ENCODE measurements around the gene ZNF423. TPM values are rescaled to one million over a fixed set of nuclear protein-coding genes. Genes with fewer than 3 reads are reported as not detected.

The ZNF423 gene
- total RNA-seq, 2 experiments from 2014 or later: not detected

DNA sequence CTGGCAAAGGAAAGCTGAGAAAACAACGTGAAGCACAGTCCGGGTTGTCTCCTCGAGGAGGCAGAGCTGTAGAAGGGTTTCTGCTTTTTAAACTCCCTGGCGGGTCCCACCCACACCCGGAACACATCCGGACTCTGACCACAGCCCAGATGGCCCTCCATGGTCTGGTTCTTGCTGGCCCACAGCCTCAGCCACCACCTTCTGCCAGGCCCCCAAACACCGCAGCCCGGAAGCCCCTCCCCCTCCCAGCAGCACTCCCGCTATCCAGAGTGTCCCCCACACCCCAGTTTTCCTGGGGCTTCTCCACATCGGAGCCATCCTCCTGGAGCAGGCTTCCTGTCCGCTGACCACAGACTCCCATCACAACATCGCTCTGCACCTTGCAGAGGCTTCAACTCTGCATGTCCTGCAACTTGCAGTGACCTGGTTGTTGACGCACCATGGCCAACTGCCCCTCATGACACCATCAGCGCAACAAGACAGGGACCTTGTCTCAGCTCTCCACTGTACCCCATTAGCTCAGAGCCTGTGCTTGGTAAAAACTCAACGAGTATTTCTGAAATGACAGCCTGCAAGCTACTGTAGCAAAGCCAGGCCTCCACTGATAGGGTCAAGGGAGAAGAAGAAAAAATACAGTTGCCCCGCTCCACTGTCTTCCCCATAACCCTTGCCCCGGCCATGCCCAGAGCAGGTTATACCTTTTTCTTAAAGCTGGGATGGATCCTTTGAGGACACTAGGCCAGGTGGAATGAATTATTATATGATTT, 352.5 kb downstream of the ZNF423 start:
- no peak overlapping the region for H3K4me3 Mint-ChIP-seq
- no peaks in the 10 kb centered on the region for H3K27me3 Mint-ChIP-seq
- CTCF ChIA-PET: no interaction called here
- ATAC-seq (no peak), DNase-seq (no peak)
- no peaks in the 10 kb centered on the region for H3K9me3 Mint-ChIP-seq (ENCODE audit: low read depth)
- POLR2A ChIA-PET: no interaction called here
- intact Hi-C loops (cut with DNase I, micrococcal nuclease): no loop called here
- H3K27ac Mint-ChIP-seq: no peak overlapping the region
- H3K36me3 Mint-ChIP-seq (ENCODE audit: low read depth): no peaks in the 10 kb centered on the region
- H3K4me1 Mint-ChIP-seq: peaks cover 4% of the 10 kb centered on the region

DNA sequence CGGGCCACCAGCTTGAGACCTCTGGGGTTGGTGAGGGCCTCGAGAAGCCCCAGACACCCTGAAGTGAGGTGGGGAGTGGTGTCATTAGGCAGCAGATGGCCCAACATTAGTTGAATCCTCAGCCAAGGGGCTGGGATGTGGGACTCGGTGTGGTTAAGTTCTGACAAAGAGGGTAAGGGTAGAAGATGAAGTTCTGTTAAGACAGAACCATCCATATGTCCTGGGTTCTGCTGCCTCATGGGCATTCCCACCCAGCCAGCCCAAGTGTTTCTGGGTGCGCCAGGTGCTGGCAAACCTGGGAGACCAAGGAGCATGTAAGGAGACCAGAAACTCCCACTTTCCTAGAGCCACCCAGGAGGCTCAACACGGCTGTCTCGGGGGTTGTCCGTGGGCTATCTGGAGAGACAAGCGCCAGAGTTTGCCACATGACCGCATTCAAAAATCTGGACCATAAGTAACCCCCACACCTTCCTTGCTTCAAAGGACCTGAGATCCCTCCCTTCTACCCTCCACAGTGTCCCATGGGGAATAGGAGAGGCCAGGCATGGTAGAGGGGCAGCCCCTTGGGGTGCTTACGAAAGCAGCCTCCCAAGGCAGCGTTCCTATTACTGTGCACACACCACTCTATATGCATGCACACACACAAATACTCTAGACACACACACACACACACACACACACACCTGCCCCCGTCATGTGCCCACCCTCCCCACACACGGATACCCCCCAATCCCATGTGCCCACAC, 353.6 kb downstream of the ZNF423 start:
- Mint-ChIP-seq H3K27ac (no peak overlapping the region), H3K9me3 (ENCODE audit: low read depth) (no peaks in the 10 kb centered on the region), H3K36me3 (ENCODE audit: low read depth) (no peaks in the 10 kb centered on the region), H3K4me3 (no peak overlapping the region), H3K27me3 (no peaks in the 10 kb centered on the region), H3K4me1 (peaks cover 4% of the 10 kb centered on the region)
- intact Hi-C loops (cut with DNase I, micrococcal nuclease): no loop called here
- no peak for DNase-seq
- no peak for ATAC-seq
- ChIA-PET POLR2A (no interaction called here), CTCF (interaction anchor here (0.7 to 1.6 kb wide), 2 partner anchors 20 to 24 kb away, joined by 3 read pairs; no protein-coding TSS in a partner anchor)

DNA sequence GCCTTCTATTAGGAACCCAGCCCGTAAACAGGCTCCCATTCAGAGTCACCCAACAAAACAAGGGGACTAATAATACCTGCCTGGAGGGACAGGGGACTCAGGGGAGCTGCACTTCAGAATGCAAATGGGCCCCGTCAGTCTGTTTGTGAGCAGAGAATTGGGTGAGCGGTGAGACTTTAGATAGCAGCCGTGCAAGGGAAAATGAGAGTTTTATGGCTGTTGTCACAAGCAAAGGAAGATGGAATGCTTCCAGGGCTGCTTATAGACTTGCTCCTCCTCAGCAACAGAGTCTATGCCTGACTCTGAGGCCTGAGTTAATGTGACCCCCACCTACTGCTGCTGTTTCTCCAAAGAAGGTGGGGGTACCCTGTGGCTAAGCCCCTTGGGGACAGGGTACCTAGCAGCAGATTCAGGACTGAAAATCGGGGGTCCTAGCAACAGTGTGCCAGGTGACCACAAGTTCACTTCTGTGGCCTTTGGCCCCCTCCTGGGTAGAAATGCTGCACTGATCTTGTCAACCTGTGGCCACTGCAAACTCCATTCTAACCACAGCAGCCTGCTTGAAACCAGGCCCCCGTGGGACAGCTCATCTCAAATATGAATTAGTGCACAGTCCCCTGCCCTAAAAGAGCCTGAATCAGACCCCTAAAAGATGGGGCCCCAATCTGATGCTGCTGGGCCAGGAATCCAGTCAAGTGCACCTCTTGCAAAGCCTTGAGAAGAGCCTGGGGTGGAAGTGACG, 355.9 kb downstream of the ZNF423 start:
- H3K27me3 Mint-ChIP-seq: no peaks in the 10 kb centered on the region
- ATAC-seq: no peak
- intact Hi-C loops (cut with DNase I, micrococcal nuclease): no loop called here
- H3K36me3 Mint-ChIP-seq (ENCODE audit: low read depth): no peaks in the 10 kb centered on the region
- ChIA-PET POLR2A (interaction anchor here (0.7 kb wide), 1 partner anchor 389 kb away, joined by 4 read pairs; no protein-coding TSS in a partner anchor), CTCF (no interaction called here)
- no peaks in the 10 kb centered on the region for H3K9me3 Mint-ChIP-seq (ENCODE audit: low read depth)
- DNase-seq: no peak
- H3K27ac Mint-ChIP-seq: no peak overlapping the region
- H3K4me3 Mint-ChIP-seq: no peak overlapping the region
- H3K4me1 Mint-ChIP-seq: peaks cover 4% of the 10 kb centered on the region

DNA sequence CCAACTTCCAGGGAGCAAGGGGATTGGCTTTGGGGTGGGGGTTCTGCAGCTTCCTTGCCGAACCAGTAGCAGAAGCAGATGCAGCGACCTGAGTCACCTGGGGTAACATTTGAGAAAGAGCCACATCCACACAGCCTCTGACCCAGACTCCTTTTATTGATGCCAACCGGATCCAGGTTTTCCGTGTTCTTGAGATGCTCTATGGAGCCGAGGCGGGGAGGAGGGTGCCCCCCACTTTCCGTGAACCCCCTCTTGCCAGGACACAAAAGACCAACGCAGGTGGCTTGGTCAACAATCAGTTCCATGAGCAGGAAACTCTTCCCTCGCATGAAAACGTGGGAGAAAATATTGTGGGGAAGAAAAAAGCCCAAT, 356.5 kb downstream of the ZNF423 start:
- CTCF ChIA-PET: no interaction called here

DNA sequence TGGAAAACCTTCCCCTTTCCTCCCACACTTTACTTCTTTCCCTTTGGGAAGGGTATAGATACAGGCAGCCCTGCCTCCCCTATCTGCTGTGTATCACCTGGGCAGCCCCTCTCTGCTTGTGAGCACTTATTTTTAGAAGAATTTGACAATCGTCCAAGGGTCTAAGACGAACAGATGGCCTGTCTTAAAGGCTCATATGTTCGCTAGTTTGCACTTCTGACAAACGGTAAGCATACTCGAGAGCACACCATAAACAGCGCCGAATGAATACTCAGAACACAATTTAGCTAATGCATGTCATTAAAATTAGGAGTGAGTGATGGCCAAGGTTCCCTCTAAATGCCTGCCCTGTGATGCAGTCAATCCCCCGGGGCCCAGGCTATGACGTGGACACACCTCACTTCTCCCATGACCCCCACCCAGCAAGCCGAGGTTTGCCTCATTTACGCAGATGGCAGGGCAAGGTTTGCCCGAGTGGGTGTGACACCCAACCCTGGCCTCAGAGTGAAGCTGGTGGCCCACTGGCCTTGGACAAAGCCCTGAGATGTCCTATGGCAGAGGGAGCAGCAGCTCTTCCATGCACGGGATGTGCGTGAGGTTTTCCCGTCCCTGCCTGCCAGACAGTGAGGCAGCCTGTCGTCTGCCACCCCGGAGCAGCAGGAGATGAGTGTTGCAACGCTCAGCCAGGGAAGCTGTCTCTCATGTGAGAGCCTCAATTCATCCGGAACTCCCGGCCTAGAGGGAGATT, 357.1 kb downstream of the ZNF423 start:
- Mint-ChIP-seq H3K27ac (no peak overlapping the region), H3K4me3 (no peak overlapping the region), H3K9me3 (ENCODE audit: low read depth) (no peaks in the 10 kb centered on the region), H3K4me1 (peaks cover 4% of the 10 kb centered on the region), H3K36me3 (ENCODE audit: low read depth) (no peaks in the 10 kb centered on the region), H3K27me3 (no peaks in the 10 kb centered on the region)
- POLR2A ChIA-PET: no interaction called here
- CTCF ChIA-PET: no interaction called here
- intact Hi-C loops (cut with DNase I, micrococcal nuclease): no loop called here
- no peak for ATAC-seq
- DNase-seq: no peak

More for the DNA sequence above, 356.5 kb downstream of the ZNF423 start:
- no peaks in the 10 kb centered on the region for H3K27me3 Mint-ChIP-seq
- peaks cover 4% of the 10 kb centered on the region for H3K4me1 Mint-ChIP-seq
- no peaks in the 10 kb centered on the region for H3K36me3 Mint-ChIP-seq (ENCODE audit: low read depth)
- no peaks in the 10 kb centered on the region for H3K9me3 Mint-ChIP-seq (ENCODE audit: low read depth)
- POLR2A ChIA-PET: no interaction called here
- DNase-seq (no peak), ATAC-seq (no peak)
- intact Hi-C loops (cut with DNase I, micrococcal nuclease): no loop called here
- no peak overlapping the region for H3K4me3 Mint-ChIP-seq
- no peak overlapping the region for H3K27ac Mint-ChIP-seq

DNA sequence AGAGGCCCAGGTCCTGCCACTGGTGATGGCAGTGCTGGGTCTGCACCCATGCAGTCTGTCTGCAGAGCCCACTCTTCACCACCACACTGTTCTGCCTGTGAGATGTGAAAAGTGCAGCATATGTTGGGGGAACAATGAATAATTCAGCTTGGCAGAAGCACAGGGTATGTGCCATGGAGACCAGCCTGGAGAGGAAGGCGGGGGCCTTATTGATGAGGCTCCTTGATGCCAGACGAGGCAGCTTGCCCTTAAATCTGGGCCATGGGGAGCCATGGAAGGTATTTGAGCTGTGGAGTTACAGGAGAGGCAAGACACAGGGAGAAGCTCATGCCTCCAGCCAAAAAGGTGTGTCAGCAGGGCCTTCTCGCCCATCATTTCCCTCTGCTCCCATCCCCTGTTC, 357.6 kb downstream of the ZNF423 start:
- ATAC-seq (no peak), DNase-seq (no peak)
- intact Hi-C loops (cut with DNase I, micrococcal nuclease): no loop called here
- no peaks in the 10 kb centered on the region for H3K9me3 Mint-ChIP-seq (ENCODE audit: low read depth)
- no peak overlapping the region for H3K4me3 Mint-ChIP-seq
- H3K36me3 Mint-ChIP-seq (ENCODE audit: low read depth): no peaks in the 10 kb centered on the region
- no peak overlapping the region for H3K27ac Mint-ChIP-seq
- peaks cover 4% of the 10 kb centered on the region for H3K4me1 Mint-ChIP-seq
- H3K27me3 Mint-ChIP-seq: no peaks in the 10 kb centered on the region
- ChIA-PET POLR2A (no interaction called here), CTCF (no interaction called here)

DNA sequence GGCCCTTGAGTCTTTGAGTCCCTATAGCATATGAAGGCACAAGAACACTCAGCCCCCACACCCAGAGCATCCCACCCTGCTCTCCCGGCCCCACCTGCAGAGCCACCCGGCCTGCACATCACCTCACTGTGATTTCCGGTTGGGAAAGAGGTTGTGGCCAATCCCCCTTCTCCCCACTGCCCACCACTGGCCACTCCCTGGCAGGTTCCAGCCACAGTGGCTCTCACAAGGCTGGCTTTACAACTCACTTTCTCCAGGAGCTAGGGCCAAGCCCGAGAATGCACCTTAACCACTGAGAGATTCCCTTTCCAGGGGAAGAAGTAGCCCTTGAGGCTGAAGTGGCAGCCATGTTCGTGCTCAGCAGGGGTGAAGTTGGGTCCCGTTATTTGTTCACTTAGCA, 358.4 kb downstream of the ZNF423 start:
- no peaks in the 10 kb centered on the region for H3K27me3 Mint-ChIP-seq
- H3K9me3 Mint-ChIP-seq (ENCODE audit: low read depth): no peaks in the 10 kb centered on the region
- H3K27ac Mint-ChIP-seq: no peak overlapping the region
- no peak for DNase-seq
- CTCF ChIA-PET: no interaction called here
- H3K4me1 Mint-ChIP-seq: no peaks in the 10 kb centered on the region
- POLR2A ChIA-PET: no interaction called here
- intact Hi-C loops (cut with DNase I, micrococcal nuclease): no loop called here
- no peak overlapping the region for H3K4me3 Mint-ChIP-seq
- ATAC-seq: no peak
- no peaks in the 10 kb centered on the region for H3K36me3 Mint-ChIP-seq (ENCODE audit: low read depth)

DNA sequence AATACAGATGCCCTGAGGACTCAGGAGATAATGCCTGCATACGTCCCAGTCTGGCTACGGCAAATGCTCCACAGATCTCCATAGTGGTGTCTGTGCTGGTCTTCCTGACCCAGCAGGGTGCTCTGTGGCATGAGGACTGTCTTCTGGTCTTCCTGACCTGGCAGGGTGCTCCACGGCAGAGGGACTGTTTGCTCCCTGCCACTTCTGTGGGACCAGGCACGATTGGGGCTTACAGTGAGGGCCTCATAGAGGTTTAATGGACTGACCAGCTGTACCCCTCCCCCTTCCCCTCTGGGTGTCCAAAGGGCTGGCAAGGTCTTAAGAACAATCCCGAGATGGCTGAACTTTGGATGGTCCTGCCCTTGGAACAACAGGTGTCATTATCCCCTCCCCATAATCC, 359.3 kb downstream of the ZNF423 start:
- ChIA-PET CTCF (no interaction called here), POLR2A (no interaction called here)
- intact Hi-C loops (cut with DNase I, micrococcal nuclease): no loop called here

DNA sequence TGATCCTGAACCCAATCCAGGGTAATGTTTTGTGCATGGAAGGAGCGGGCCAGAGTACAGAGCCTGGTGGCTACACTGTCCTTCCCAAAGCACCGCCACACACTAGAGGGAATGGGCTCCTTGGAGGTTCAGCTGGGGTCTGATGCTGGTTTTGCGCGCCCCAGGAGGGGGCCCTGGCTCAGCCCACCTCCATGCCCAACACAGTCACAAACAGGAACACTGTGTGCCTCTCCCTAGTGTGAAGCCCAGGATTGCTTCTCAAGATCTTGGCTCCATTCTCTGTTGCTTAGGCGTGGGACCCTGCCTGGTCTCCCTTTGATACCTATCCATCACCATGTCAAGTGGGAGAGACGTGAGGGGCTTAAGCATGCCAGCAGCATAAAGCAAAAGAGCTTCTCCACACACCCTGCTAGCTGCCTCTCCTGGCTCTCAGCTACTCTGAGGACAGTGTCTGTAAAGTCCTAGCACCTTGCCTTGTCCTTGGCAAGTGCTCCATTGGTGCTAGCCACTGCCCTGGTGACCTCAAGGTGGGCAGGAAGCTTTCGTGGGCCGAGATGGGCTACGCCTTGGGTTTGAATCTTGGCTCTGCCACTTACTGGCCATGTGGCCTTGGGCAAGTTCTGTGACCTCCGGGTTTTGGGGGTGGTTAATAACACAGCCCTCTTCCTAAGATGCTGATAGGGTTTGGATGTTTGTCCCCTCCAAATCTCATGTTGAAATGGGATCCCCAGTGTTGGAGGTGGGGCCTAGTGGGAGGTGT, 360.1 kb downstream of the ZNF423 start:
- DNase-seq (no peak), ATAC-seq (no peak)
- CTCF ChIA-PET: interaction anchor here (0.6 kb wide), 1 partner anchor 117 kb away, joined by 3 read pairs; no protein-coding TSS in a partner anchor
- POLR2A ChIA-PET: no interaction called here
- intact Hi-C loops (cut with DNase I, micrococcal nuclease): no loop called here
- Mint-ChIP-seq H3K4me3 (no peak overlapping the region), H3K27ac (no peak overlapping the region), H3K4me1 (no peaks in the 10 kb centered on the region), H3K9me3 (ENCODE audit: low read depth) (no peaks in the 10 kb centered on the region), H3K27me3 (peaks cover 2% of the 10 kb centered on the region), H3K36me3 (ENCODE audit: low read depth) (no peaks in the 10 kb centered on the region)

More for the DNA sequence above, 359.3 kb downstream of the ZNF423 start:
- Mint-ChIP-seq H3K36me3 (ENCODE audit: low read depth) (no peaks in the 10 kb centered on the region), H3K4me1 (no peaks in the 10 kb centered on the region), H3K27ac (no peak overlapping the region), H3K9me3 (ENCODE audit: low read depth) (no peaks in the 10 kb centered on the region), H3K4me3 (no peak overlapping the region), H3K27me3 (no peaks in the 10 kb centered on the region)
- DNase-seq (no peak), ATAC-seq (no peak)

DNA sequence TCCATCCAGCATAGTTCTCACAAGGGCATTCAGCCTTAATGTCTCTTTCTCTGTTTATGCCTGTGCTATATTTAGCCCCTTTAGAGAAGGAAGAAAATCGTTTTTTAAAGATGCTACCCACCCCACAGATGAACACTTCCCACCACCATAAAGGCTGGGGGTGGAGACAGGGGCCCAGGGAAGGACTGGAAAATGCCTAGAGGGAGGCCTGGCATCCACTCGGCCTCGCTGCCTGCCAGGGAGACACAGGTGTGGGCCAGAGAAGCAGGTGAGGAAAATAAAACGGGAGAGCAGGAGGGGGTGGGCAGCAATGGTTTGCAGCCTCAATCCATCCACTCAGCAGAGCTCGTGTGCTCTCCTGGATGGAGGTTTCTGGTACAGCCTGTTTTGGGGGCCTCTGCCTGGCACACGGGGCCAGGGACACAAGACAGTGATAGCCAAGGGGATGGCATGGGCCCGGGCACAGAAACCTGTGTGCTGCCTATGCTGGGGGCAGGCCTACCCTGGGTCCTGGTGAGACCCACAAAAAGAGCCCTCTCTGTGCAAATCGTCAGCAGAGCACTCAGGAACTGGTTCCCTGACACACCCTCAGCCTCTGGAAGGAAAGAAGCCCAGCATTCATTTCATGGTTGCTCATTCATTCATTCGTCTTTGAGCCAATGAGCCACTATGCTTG, 360.9 kb downstream of the ZNF423 start:
- Mint-ChIP-seq H3K9me3 (ENCODE audit: low read depth) (no peaks in the 10 kb centered on the region), H3K27me3 (peaks cover 2% of the 10 kb centered on the region), H3K4me1 (no peaks in the 10 kb centered on the region), H3K27ac (no peak overlapping the region), H3K4me3 (no peak overlapping the region), H3K36me3 (ENCODE audit: low read depth) (no peaks in the 10 kb centered on the region)
- POLR2A ChIA-PET: no interaction called here
- CTCF ChIA-PET: no interaction called here
- no peak for ATAC-seq
- no peak for DNase-seq
- intact Hi-C loops (cut with DNase I, micrococcal nuclease): loop anchor here in 1 of 2 experiments (5.0 kb wide), 1 partner anchor 97 kb away; no protein-coding TSS in a partner anchor

All from activated CD4-positive, alpha-beta T cell treated with anti-CD3 and anti-CD28 coated beads for 36 hours (primary cell).